GM12874 (cell line): ENCODE data around the gene OXLD1.
A peak's percentile ranks its signal among the peaks of the same experiment; 100 is the strongest.

Source experiments
- CTCF ChIP-seq: IDR thresholded peaks from 2 replicates; pipeline ENCODE4 v1.5.1; 2011; ENCODE audit warnings: low read depth, mild to moderate bottlenecking, control low read depth, low read length, moderate library complexity; ENCODE audit not compliant: insufficient read depth

Gene OXLD1

GRCh38 chr17:81711814-81712467 is 45.5 kb upstream of the OXLD1 start, which contains the start of gene SLC25A10:
Gene SLC25A10 (plus strand): TSS chr17:81712284. CDS start chr17:81712427, 143 bp downstream.
- TF ChIP-seq CTCF: no peak

DNA sequence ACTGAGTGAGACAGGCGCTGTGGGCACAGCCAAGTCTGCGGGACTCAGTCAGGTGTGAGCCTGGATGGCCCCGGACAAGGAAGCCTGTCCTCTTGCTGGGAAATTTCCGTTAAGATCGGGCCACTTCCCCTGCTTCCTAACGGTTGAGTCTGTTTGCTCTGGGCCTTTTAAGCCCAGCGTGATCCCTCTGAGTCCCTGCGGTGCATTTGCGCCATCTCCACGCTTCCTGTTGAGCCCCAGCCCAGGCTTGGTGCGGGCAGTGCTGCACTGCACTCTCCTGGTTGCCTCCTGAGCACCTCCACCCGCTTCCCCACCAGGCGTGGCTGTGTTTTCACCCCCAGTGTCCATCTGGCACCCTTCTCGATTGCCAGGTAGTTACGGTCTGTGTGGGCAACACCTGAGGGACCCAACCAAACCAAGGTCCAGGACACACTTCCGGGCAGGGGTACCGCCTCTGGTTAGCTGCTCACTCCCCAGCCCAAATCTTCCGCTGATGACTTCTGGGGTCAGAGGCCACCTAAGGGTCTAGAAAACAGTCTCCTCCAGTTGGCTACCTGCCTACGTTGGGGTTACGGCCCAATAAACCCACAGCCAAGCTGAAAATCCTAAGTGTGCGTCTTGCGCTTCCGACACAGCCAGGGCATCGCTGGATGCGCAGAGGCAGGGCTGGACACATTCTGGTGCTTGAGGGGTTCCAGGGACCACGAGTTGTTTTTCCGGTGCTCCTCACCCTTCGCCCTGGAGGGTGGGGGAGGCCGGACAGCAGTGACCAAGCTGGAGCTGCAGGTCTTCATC is 44.3 kb upstream of the OXLD1 start:
- no peak for TF ChIP-seq CTCF

GRCh38 chr17:81708739-81709185 is 42.4 kb upstream of the OXLD1 start:
- TF ChIP-seq CTCF: no peak

DNA sequence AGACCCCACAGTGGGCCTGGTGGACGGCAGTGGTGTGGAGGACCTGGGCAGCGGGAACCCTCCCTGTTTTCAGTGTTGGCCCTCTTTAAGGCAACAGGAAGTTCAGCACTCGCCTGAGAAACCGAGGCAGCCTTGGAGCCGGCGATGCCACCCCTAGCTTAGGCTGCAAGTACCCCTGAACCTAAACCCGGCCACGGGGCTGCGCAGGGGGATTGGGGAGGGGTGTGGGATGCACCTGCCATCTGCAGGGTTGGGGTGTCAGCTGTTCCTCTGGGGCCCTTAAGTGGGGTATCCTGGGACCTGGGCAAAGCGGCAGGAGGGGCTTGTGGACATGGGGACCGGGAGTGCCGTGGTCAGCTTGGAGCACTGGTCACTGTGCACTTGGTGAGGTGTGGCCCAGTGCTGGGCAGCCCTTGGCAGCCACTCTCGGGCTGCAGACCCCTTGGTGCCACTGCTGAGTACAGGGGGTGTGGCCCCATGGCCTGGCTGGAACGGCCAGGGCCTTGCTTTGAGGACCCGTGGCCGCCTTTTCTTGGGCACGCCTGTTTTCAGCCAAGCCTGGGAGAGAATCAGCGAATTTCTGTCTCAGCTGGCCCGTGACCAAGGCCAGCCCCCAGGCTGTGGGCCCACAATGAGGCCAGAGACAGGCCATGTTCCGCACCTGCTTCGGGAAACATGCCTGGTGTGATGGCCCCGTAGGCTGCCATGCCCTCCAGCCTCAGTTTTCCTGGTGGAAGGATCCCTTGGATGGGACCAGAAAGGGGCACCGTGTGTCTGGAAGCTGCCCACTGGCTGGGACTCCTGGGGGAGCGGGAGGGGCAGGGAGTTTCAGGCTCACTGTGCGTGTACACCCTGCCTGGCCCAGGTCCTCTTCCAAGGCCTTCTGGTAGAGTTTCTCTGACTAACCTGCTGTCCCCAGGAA is 41.6 kb upstream of the OXLD1 start:
- no peak for TF ChIP-seq CTCF

GRCh38 chr17:81706757-81707624 is 40.6 kb upstream of the OXLD1 start:
- 0 out of 2 replicates have a peak, but pooled peaks have one; percentile 2 for TF ChIP-seq CTCF

GRCh38 chr17:81706232-81706611 is 39.8 kb upstream of the OXLD1 start:
- no peak for TF ChIP-seq CTCF
